ENCODE measurements around the gene CTNNA1. TPM values are rescaled to one million over a fixed set of nuclear protein-coding genes. Genes with fewer than 3 reads are reported as not detected.
"Not testable (repeated sequence)": the region's sequence is repeated elsewhere in the genome, so short reads cannot be mapped to it uniquely, and the experiment has no call there.

CTNNA1 gene, protein sequence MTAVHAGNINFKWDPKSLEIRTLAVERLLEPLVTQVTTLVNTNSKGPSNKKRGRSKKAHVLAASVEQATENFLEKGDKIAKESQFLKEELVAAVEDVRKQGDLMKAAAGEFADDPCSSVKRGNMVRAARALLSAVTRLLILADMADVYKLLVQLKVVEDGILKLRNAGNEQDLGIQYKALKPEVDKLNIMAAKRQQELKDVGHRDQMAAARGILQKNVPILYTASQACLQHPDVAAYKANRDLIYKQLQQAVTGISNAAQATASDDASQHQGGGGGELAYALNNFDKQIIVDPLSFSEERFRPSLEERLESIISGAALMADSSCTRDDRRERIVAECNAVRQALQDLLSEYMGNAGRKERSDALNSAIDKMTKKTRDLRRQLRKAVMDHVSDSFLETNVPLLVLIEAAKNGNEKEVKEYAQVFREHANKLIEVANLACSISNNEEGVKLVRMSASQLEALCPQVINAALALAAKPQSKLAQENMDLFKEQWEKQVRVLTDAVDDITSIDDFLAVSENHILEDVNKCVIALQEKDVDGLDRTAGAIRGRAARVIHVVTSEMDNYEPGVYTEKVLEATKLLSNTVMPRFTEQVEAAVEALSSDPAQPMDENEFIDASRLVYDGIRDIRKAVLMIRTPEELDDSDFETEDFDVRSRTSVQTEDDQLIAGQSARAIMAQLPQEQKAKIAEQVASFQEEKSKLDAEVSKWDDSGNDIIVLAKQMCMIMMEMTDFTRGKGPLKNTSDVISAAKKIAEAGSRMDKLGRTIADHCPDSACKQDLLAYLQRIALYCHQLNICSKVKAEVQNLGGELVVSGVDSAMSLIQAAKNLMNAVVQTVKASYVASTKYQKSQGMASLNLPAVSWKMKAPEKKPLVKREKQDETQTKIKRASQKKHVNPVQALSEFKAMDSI
- 198 TPM for total RNA-seq (2013)
- polyA plus RNA-seq = 10 to 100 TPM; 56.6 to 84.5 (median 66.2) TPM
- 160 and 223 TPM in 2 replicates for polyA minus RNA-seq
- total RNA-seq = 194 to 384 (median 257) reads per million in 11 experiments

DNA sequence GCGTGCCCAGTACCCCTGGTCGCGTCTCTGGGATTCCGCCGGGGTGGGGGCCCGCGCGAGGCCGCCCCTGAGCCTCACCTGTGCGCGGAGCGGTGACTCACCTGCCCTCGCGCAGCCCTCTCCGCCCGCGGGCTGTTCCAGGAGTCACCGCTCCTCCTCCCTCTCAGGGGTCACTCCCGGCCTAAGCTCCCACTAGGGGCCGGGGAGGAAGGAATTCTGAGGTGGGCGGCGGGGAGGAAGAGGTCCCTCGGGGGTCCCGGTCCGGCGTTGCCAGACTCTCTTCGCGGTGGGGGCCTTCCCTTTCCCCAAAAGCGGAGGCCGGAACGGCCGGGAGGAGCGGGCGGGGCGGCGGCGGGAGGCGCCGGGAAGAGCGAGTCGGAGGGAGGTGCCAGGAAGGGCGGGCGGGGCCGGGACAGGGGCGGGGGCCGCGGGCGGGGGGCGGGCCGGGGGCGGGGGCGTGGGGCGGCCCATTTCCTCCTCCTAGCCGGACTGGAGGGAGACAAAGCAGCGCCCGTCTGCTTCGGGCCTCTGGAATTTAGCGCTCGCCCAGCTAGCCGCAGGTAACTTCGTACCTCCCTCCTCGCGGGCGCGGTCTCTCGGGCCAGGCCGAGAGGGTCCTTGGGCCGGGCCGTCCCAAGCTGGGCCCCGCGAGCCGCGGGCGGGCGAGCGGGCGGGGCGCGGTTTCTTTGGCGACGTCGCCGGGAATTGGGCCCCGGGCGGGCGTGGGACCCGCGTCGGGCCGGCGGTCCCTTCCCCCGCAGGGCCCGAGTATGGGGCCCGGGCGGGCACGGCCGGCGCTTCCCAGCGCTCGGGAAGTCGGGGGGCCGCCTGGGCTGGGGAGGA, at the start of gene CTNNA1:
Gene CTNNA1, plus strand, starts transcription at position 475 of the 843 bp plus-strand sequence. CDS start 28,500 bp downstream, outside the sequence.
- Histone ChIP-seq H3K4me2 (replicated peaks; ENCODE audit: extremely low read depth, low read length, poor library complexity, severe bottlenecking) (peak within 1 kb of the TSS; percentile 76), H2AFZ (ENCODE audit: insufficient read depth, low read depth, low read length, poor library complexity, severe bottlenecking) (peak within 1 kb of the TSS; percentile 95), H3K4me1 (ENCODE audit: control insufficient read depth in 1 of 2, insufficient read depth in 2 of 2, low read length in 2 of 2) (peaks cover 15 to 19% of the 10 kb centered on the region in 2 donors), H3K9ac (ENCODE audit: insufficient read depth, low read length, poor library complexity, severe bottlenecking) (peak within 1 kb of the TSS; percentile 86), H3K27me3 (ENCODE audit: control insufficient read depth in 2 of 2, insufficient read depth in 2 of 2, low read length in 2 of 2) (peaks cover 0 to 4% of the 10 kb centered on the region in 2 donors), H3K27ac (ENCODE audit: low read depth in 1 of 2, low read length in 2 of 2) (peak within 1 kb of the TSS; percentile 23 to 84), H3K79me2 (ENCODE audit: insufficient read depth, low read length) (peaks cover 46% of the 10 kb centered on the region), H3K9me3 (replicated peaks in 1 of 2; ENCODE audit: control insufficient read depth in 1 of 2, insufficient read depth in 1 of 2, low read length in 2 of 2) (no peaks in the 10 kb centered on the region), H3K4me3 (replicated peaks in 1 of 3; ENCODE audit: low read depth in 2 of 3, low read length in 3 of 3) (peak within 1 kb of the TSS; percentile 74 to 96 (median 93)), H3K36me3 (replicated peaks in 1 of 2; ENCODE audit: control insufficient read depth in 1 of 2, insufficient read depth in 2 of 2, low read length in 2 of 2) (peaks cover 0 to 4% of the 10 kb centered on the region in 2 donors), H4K20me1 (ENCODE audit: insufficient read depth, low read length) (peaks cover 39% of the 10 kb centered on the region)
- peaks cover 2 to 24% (median 8%) of the 10 kb centered on the region in 3 donors for H3K27me3 Mint-ChIP-seq (ENCODE audit: low read depth in 3 of 3)
- intact Hi-C loops (cut with micrococcal nuclease) = no loop called here
- TF ChIP-seq, protein P1, sequence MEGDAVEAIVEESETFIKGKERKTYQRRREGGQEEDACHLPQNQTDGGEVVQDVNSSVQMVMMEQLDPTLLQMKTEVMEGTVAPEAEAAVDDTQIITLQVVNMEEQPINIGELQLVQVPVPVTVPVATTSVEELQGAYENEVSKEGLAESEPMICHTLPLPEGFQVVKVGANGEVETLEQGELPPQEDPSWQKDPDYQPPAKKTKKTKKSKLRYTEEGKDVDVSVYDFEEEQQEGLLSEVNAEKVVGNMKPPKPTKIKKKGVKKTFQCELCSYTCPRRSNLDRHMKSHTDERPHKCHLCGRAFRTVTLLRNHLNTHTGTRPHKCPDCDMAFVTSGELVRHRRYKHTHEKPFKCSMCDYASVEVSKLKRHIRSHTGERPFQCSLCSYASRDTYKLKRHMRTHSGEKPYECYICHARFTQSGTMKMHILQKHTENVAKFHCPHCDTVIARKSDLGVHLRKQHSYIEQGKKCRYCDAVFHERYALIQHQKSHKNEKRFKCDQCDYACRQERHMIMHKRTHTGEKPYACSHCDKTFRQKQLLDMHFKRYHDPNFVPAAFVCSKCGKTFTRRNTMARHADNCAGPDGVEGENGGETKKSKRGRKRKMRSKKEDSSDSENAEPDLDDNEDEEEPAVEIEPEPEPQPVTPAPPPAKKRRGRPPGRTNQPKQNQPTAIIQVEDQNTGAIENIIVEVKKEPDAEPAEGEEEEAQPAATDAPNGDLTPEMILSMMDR (IDR thresholded peaks at IDR 0.05) = peak; percentile 2
- H3K4me1 Mint-ChIP-seq = peaks cover 27% of the 10 kb centered on the region
- peaks cover 19 to 32% of the 10 kb centered on the region in 2 donors for H3K36me3 Mint-ChIP-seq
- peak within 1 kb of the TSS; percentile 85 to 90 for H3K4me3 Mint-ChIP-seq
- peak; percentile 30 to 55 (median 35) for DNase-seq
- H3K27ac Mint-ChIP-seq = peak within 1 kb of the TSS; percentile 51 to 91 (median 86)
- WGBS (ENCODE audit: insufficient coverage) = under 1% methylated on average over 61 of the region's 102 CpGs
- H3K9me3 Mint-ChIP-seq = peaks cover 0 to 2% (median under 1%) of the 10 kb centered on the region in 7 donors

DNA sequence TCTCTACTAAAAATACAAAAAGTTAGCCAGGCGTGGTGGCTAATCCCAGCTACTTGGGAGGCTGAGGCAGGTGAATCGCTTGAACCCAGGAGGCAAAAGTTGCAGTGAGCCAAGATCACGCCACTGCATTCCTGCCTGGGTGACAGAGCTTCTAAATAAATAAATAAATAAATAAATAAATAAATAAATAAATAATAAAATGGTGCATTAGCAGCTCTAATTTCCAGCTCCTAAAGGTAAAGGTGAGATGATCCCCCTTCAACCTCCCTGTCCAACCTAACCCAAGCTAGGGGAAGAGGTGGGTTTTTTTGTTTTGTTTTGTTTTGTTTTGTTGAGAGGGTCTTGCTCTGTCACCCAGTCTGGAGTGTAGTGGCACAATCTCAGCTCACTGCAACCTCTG, 49.4 kb upstream of the CTNNA1 start:
- H3K4me3 ChIP-seq (replicated peaks in 1 of 3; ENCODE audit: low read depth in 2 of 3, low read length in 3 of 3); DNase-seq; H2AFZ ChIP-seq (ENCODE audit: insufficient read depth, low read depth, low read length, poor library complexity, severe bottlenecking); intact Hi-C loops (cut with micrococcal nuclease); H3K79me2 ChIP-seq (ENCODE audit: insufficient read depth, low read length); H3K36me3 Mint-ChIP-seq; H3K4me1 ChIP-seq (ENCODE audit: control insufficient read depth in 1 of 2, insufficient read depth in 2 of 2, low read length in 2 of 2); H3K9me3 Mint-ChIP-seq; H3K4me1 Mint-ChIP-seq; H3K27me3 ChIP-seq (ENCODE audit: control insufficient read depth in 2 of 2, insufficient read depth in 2 of 2, low read length in 2 of 2); H3K27ac Mint-ChIP-seq; H3K27ac ChIP-seq (ENCODE audit: low read depth in 1 of 2, low read length in 2 of 2); H3K9me3 ChIP-seq (replicated peaks in 1 of 2; ENCODE audit: control insufficient read depth in 1 of 2, insufficient read depth in 1 of 2, low read length in 2 of 2); H4K20me1 ChIP-seq (ENCODE audit: insufficient read depth, low read length); H3K9ac ChIP-seq (ENCODE audit: insufficient read depth, low read length, poor library complexity, severe bottlenecking); H3K4me2 ChIP-seq (replicated peaks; ENCODE audit: extremely low read depth, low read length, poor library complexity, severe bottlenecking); H3K36me3 ChIP-seq (replicated peaks in 1 of 2; ENCODE audit: control insufficient read depth in 1 of 2, insufficient read depth in 2 of 2, low read length in 2 of 2): not testable (repeated sequence)
- WGBS (ENCODE audit: insufficient coverage) = no CpG with 5 or more reads among the region's 3 CpGs
- Mint-ChIP-seq H3K4me3 (peak overlapping the region in 1 of 2 donors; percentile 62), H3K27me3 (ENCODE audit: low read depth in 3 of 3) (peaks cover 7 to 19% (median 14%) of the 10 kb centered on the region in 3 donors)

All from CD14-positive monocyte (primary cell).